GM12878 (cell line): ENCODE results near the gene SELENOT. TPM values are rescaled to one million over a fixed set of nuclear protein-coding genes. Genes with fewer than 3 reads are reported as not detected.
A peak's percentile ranks its signal among the peaks of the same experiment; 100 is the strongest.

ENCODE experiments used
- ATAC-seq: fragments of 200-7000 bp; cut with Tn5 transposase; 3 replicates; pipeline ENCODE4 v1.9.1; 2020; ENCODE audit warnings: mild to moderate bottlenecking, moderate library complexity
- BruUV-seq: library from RNA; stranded (reverse); fragments of 400-500 nt; replicated peaks from 2 replicates; lab custom pipeline; 2021; lab: Mats Ljungman, UMichigan
- CTCF ChIA-PET: fragments of 300-600 bp; sonication (Branson Sonifier 250); formaldehyde crosslinking; extraction: SDS; loops from one replicate; lab custom pipeline; 2021; ENCODE audit warnings: inconsistent platforms; lab: Yijun Ruan, JAX
- POLR2A ChIA-PET: fragments of 350-600 bp; formaldehyde crosslinking; extraction: SDS; loops from one replicate; lab custom pipeline; 2021; ENCODE audit warnings: inconsistent platforms; lab: Charles Lee
- RAD21 ChIA-PET: fragments of 300-600 bp; sonication (Branson Sonifier 250); formaldehyde crosslinking; loops from one replicate; lab custom pipeline; 2023; ENCODE audit warnings: antibody characterized with exemption; ENCODE audit not compliant: unreplicated experiment; lab: Charles Lee
- SMC1A ChIA-PET: fragments of 300-600 bp; sonication (Branson Sonifier 250); formaldehyde crosslinking; loops from one replicate; lab custom pipeline; 2023; ENCODE audit not compliant: unreplicated experiment, uncharacterized antibody; lab: Charles Lee
- DNase-seq: peaks from one replicate; pipeline ENCODE4 v3.0.0-alpha.2; 2011; ENCODE audit warnings: low read depth, low spot score
- FAIRE-seq: peaks from 3 replicates; lab custom pipeline; 2011; peaks lifted over from hg19 to GRCh38; lab: Jason Lieb, UNC
- H2AFZ ChIP-seq: 2 replicates; pipeline ENCODE4 v1.6.0; 2011; ENCODE audit warnings: low read depth, low read length, control low read depth; ENCODE audit not compliant: control insufficient read depth
- H3K27ac ChIP-seq: 2 replicates; pipeline ENCODE4 v1.5.1; 2011; ENCODE audit warnings: control low read depth; ENCODE audit not compliant: control insufficient read depth, insufficient read depth
- H3K27me3 ChIP-seq, 2 experiments: replicated peaks in 1 of 2; 2 replicates each; pipeline versions ENCODE4 v1.6.0 to v1.6.1; 2011; ENCODE audit warnings: low read length in 1 of 2; ENCODE audit not compliant: control insufficient read depth in 2 of 2, insufficient read depth in 2 of 2
- H3K36me3 ChIP-seq, 2 experiments: 2 replicates each; pipeline ENCODE4 v1.5.1; 2011; ENCODE audit warnings: low read length in 1 of 2; ENCODE audit not compliant: control insufficient read depth in 2 of 2, insufficient read depth in 2 of 2
- H3K4me1 ChIP-seq: 2 replicates; pipeline ENCODE4 v1.6.1; 2011; ENCODE audit warnings: mild to moderate bottlenecking, low read length, moderate library complexity, mixed read lengths; ENCODE audit not compliant: control insufficient read depth, insufficient read depth
- H3K4me2 ChIP-seq: 2 replicates; pipeline ENCODE4 v1.6.0; 2011; ENCODE audit warnings: control low read depth; ENCODE audit not compliant: control insufficient read depth, insufficient read depth
- H3K4me3 ChIP-seq: fragments of 200-600 bp; sonication (generic); 2 replicates; pipeline ENCODE4 v1.5.1; 2016
- H3K79me2 ChIP-seq: 2 replicates; pipeline ENCODE4 v1.6.0; 2011; ENCODE audit warnings: low read length; ENCODE audit not compliant: control insufficient read depth, insufficient read depth
- H3K9ac ChIP-seq: 2 replicates; pipeline ENCODE4 v1.8.0; 2011; ENCODE audit warnings: low read length, control low read depth, mixed read lengths; ENCODE audit not compliant: control insufficient read depth, insufficient read depth
- H3K9me3 ChIP-seq: replicated peaks from 3 replicates; pipeline ENCODE4 v1.5.1; 2011; ENCODE audit warnings: mild to moderate bottlenecking, low read length; ENCODE audit not compliant: control insufficient read depth, insufficient read depth
- H4K20me1 ChIP-seq: 2 replicates; pipeline ENCODE4 v1.6.0; 2011; ENCODE audit not compliant: control insufficient read depth, insufficient read depth
- CREM ChIP-seq: IDR thresholded peaks from 2 replicates; pipeline ENCODE4 v1.6.1; 2014; ENCODE audit warnings: antibody characterized with exemption, low read depth
- ETV6 ChIP-seq, 2 experiments: fragments of 450-650 bp in 1 of 2; IDR thresholded peaks in 1 of 2; conservative IDR thresholded peaks in 1 of 2; 2 replicates each; pipeline ENCODE4 v1.6.1; 2014; ENCODE audit warnings: antibody characterized with exemption in 1 of 2, borderline replicate concordance in 1 of 2, low read depth in 1 of 2, mild to moderate bottlenecking in 1 of 2, moderate library complexity in 1 of 2
- IKZF1 ChIP-seq: fragments of 450-650 bp; conservative IDR thresholded peaks from 2 replicates; pipeline ENCODE4 v1.6.1; 2017; ENCODE audit warnings: antibody characterized with exemption, mild to moderate bottlenecking
- MXI1 ChIP-seq: fragments of 150-350 bp; IDR thresholded peaks from 2 replicates; pipeline ENCODE4 v1.6.1; 2011; ENCODE audit warnings: low read depth, mild to moderate bottlenecking, inconsistent platforms, low read length, improper control_type of control experiment
- NFXL1 ChIP-seq: fragments of 450-650 bp; IDR thresholded peaks from 2 replicates; pipeline ENCODE4 v1.6.1; 2017; ENCODE audit warnings: antibody characterized with exemption, mild to moderate bottlenecking, borderline replicate concordance
- TAF1 ChIP-seq: IDR thresholded peaks from 2 replicates; pipeline ENCODE4 v1.6.1; 2011; ENCODE audit warnings: mild to moderate bottlenecking, low read depth, low read length, borderline replicate concordance
- ZBTB33 ChIP-seq: fragments of 450-650 bp; IDR thresholded peaks from 2 replicates; pipeline ENCODE4 v1.6.1; 2017; ENCODE audit warnings: mild to moderate bottlenecking
- WGBS: methylation state at CpG from one replicate; pipeline ENCODE4 v1.1.6; 2016; ENCODE audit warnings: low lambda C conversion rate; ENCODE audit not compliant: insufficient replicate concordance, insufficient coverage; ENCODE audit errors: missing lambda C conversion rate; 5-methylcytosine and 5-hydroxymethylcytosine counted together
- in situ Hi-C: fragments of 300-500 bp; cut with MboI; formaldehyde crosslinking; loops from 9 replicates; pipeline ENCODE4 v1.14.3; 2018; ENCODE audit warnings: mixed read lengths
- intact Hi-C: fragments of 100-400 bp; cut with micrococcal nuclease; formaldehyde crosslinking; loops from one replicate; pipeline ENCODE4 v1.14.2; 2022; ENCODE audit not compliant: unreplicated experiment
- polyA plus RNA-seq, 11 experiments: library from polyadenylated mRNA; depleted of rRNA in 4 of 11; unstranded in 6 of 11; stranded (reverse) in 5 of 11; fragments of >200 nt; fragmentation: Nextera tagmentation in 4 of 11; fragmentation: Illumina TruSeq in 1 of 11; extraction: Ambion mirVana in 4 of 11; extraction: Trizol in 1 of 11; gene quantifications; 1 replicate in 1 of 11; 2 replicates in 10 of 11; pipeline versions ENCODE4 v1.2.1 to v1.2.3, GENCODE V29; 2011 to 2016; ENCODE audit warnings: inconsistent platforms in 2 of 11, missing spikeins in 2 of 11, low read depth in 1 of 11
- total RNA-seq, 4 experiments: library from RNA; depleted of rRNA in 3 of 4; stranded (reverse); fragments of >200 nt in 3 of 4; fragmentation: Illumina TruSeq in 1 of 4; extraction: Trizol in 1 of 4; gene quantifications; 2 replicates each; pipeline versions ENCODE4 v1.2.1 to v1.2.3, GENCODE V29; 2013 to 2021

SELENOT gene
- total and polyA plus RNA-seq, 10 of the 15 experiments (the other 5 are each of a cell fraction or from before 2014, with no cell fraction given): 89.4 to 768 (median 261) TPM

GRCh38 chr3:150610785-150611184, 7.7 kb downstream of the SELENOT start:
- in situ Hi-C loops: no loop called here
- SMC1A ChIA-PET: interaction anchor here (1.0 to 1.6 kb wide), 6 partner anchors 17 to 84 kb away, joined by 3 to 6 read pairs (median 4); no protein-coding TSS in a partner anchor
- peaks cover 6% of the 10 kb centered on the region for H4K20me1 ChIP-seq

More at GRCh38 chr3:150610785-150611184, 7.7 kb downstream of the SELENOT start:
- no peak overlapping the region for H2AFZ ChIP-seq
- WGBS: 62% methylated on average over 1 of the region's 1 CpG
- ChIA-PET RAD21 (no interaction called here), CTCF (interaction anchor here (0.6 kb wide), 1 partner anchor 14 kb away, joined by 3 read pairs; no protein-coding TSS in a partner anchor), POLR2A (interaction anchor here (0.6 to 1.0 kb wide), 2 partner anchors 10 to 199 kb away, joined by 3 read pairs; no protein-coding TSS in a partner anchor)
- DNase-seq: no peak
- H3K9ac ChIP-seq: no peak overlapping the region
- peaks cover 87% of the 10 kb centered on the region for H3K79me2 ChIP-seq
- no peak for FAIRE-seq
- H3K9me3 ChIP-seq: no peaks in the 10 kb centered on the region; the same call in 2 of the 3 replicates
- H3K4me2 ChIP-seq: peak overlapping the region; percentile 62
- H3K27me3 ChIP-seq: no peaks in the 10 kb centered on the region
- H3K4me1 ChIP-seq: peaks cover 18% of the 10 kb centered on the region
- TF ChIP-seq TAF1 (no peak), MXI1 (no peak), ZBTB33 (no peak), ETV6 (conservative IDR thresholded peaks at IDR 0.05 in 1 of 2, IDR thresholded peaks at IDR 0.05 in 1 of 2; ENCODE audit: borderline replicate concordance in 1 of 2, low read depth in 1 of 2) (no peak), NFXL1 (no peak), IKZF1 (no peak), CREM (no peak)
- H3K4me3 ChIP-seq: peak overlapping the region; percentile 50
- ATAC-seq: no peak
- H3K27ac ChIP-seq: no peak overlapping the region
- BruUV-seq: no TSS peak
- H3K36me3 ChIP-seq: peaks cover 7 to 14% of the 10 kb centered on the region in 2 experiments
- intact Hi-C loops: no loop called here
